Right atrium auricular region (tissue), 2 donors: ENCODE measurements around the gene OOSP2. TPM values are rescaled to one million over a fixed set of nuclear protein-coding genes. Genes with fewer than 3 reads are reported as not detected.

Source experiments
- DNase-seq: peaks from one replicate; pipeline ENCODE4 v3.0.0-alpha.2; 2019; ENCODE audit warnings: low spot score
- H3K27ac ChIP-seq, 2 donors: fragments of 200-600 bp; sonication (generic); 1 replicate in 1 of 2; 2 replicates in 1 of 2; pipeline ENCODE4 v1.5.1; 2016 to 2019
- H3K27me3 ChIP-seq, 2 donors: fragments of 200-600 bp; sonication (generic); one replicate each; pipeline versions ENCODE4 v1.5.1 to v1.6.0; 2017 to 2019
- H3K36me3 ChIP-seq: fragments of 200-600 bp; sonication (generic); one replicate; pipeline ENCODE4 v1.5.1; 2016
- H3K4me1 ChIP-seq, 2 donors: fragments of 200-600 bp; sonication (generic); one replicate each; pipeline versions ENCODE4 v1.5.1 to v1.6.0; 2017 to 2019
- H3K4me3 ChIP-seq, 2 donors: fragments of 200-600 bp; sonication (generic); 1 replicate in 1 of 2; 2 replicates in 1 of 2; pipeline ENCODE4 v1.5.1; 2017 to 2019; ENCODE audit warnings: mild to moderate bottlenecking in 1 of 2, moderate library complexity in 1 of 2
- H3K9me3 ChIP-seq, 2 donors: fragments of 200-600 bp; sonication (generic); one replicate each; pipeline ENCODE4 v1.5.1; 2019
- total RNA-seq, 2 donors: library from RNA; depleted of rRNA; stranded (reverse); fragments of >200 nt; gene quantifications; one replicate each; pipeline ENCODE4 v1.1.0, GENCODE V29; 2016
- TF ChIP-seq, protein P1 (sequence below), 2 donors: fragments of 200-600 bp; sonication (generic); IDR thresholded peaks; one replicate each; pipeline ENCODE4 v1.5.1; 2019; ENCODE audit warnings: antibody characterized with exemption in 2 of 2

The OOSP2 gene
- total RNA-seq, 2 donors from 2014 or later, result not detected

DNA sequence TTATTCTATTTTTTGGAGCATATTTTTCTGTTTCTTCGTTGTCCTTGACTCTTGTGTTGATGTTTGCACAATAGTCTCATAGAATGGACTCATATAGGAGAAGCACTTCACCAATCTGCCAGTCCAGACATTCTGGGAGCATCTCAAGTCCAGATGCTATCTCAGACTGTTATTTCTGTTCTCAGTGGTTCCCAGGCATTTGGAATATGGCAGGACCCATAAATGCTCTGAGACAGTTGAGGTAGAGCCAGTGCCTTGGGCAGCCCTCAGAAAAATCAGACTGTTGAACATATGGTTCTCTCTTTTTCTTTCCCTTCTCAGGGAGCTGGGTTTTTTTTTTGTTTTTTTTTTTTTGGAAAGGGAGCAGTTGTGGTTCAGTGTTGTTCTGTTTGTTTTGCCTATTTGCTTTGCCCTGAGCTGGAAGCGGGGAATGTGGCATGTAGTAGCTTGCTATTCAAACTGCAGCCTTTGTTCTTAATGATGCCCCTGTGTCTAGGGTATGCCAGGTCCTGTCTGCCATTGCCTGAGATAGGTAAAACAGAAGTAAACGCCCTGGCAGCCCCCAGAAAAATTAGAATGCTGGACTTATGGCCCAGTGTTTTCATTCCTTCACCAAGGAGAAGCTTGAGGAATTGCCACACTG lies 44.5 kb downstream of the OOSP2 start:
- Histone ChIP-seq H3K4me3 (no peak overlapping the region), H3K9me3 (no peaks in the 10 kb centered on the region), H3K4me1 (no peaks in the 10 kb centered on the region), H3K36me3 (no peaks in the 10 kb centered on the region), H3K27ac (no peak overlapping the region), H3K27me3 (no peaks in the 10 kb centered on the region)
- DNase-seq, result no peak
- TF ChIP-seq, protein P1, sequence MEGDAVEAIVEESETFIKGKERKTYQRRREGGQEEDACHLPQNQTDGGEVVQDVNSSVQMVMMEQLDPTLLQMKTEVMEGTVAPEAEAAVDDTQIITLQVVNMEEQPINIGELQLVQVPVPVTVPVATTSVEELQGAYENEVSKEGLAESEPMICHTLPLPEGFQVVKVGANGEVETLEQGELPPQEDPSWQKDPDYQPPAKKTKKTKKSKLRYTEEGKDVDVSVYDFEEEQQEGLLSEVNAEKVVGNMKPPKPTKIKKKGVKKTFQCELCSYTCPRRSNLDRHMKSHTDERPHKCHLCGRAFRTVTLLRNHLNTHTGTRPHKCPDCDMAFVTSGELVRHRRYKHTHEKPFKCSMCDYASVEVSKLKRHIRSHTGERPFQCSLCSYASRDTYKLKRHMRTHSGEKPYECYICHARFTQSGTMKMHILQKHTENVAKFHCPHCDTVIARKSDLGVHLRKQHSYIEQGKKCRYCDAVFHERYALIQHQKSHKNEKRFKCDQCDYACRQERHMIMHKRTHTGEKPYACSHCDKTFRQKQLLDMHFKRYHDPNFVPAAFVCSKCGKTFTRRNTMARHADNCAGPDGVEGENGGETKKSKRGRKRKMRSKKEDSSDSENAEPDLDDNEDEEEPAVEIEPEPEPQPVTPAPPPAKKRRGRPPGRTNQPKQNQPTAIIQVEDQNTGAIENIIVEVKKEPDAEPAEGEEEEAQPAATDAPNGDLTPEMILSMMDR (IDR thresholded peaks at IDR 0.05), result no peak

DNA sequence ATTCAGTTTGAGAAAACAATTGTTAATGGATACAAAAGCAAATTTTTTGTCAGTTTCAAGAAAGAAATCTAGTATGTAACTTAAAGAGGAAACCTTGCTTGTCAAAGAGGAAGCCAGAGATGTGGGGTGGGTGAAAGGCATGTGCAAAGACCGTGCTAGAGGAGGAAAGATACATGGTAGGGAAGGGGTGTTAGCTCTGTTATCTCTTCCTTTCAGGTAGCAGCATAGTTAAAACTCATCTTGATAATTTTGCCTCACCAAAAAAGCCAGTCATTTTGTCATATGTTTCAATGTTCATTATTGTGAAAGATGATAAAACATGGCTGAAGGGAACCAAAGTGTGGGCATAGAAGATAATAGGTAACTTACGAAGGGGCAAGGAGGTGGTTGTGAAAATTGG lies 45.7 kb downstream of the OOSP2 start:
- Histone ChIP-seq H3K9me3 (no peaks in the 10 kb centered on the region), H3K27ac (no peak overlapping the region), H3K4me1 (no peaks in the 10 kb centered on the region), H3K36me3 (no peaks in the 10 kb centered on the region), H3K4me3 (no peak overlapping the region), H3K27me3 (no peaks in the 10 kb centered on the region)
- DNase-seq, result no peak
- TF ChIP-seq, protein P1 (IDR thresholded peaks at IDR 0.05), result no peak

DNA sequence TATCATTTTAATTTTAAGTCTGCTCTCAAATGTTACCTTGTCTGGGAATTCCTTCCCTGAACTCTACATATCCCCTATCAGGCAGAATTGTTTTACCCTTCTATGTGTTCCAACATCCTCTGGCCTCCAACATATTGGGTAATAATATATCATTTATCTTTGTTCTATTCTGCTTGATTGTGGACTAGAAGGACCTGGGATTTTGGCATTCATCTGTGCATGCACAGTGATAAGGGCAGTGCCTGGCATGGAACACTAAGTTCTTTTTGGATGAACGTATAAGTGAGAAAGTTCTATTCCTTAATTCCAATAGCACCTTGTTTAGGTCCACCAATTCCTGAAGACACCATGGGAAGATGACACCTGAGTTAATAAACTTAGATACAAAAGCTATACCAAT lies 47.0 kb downstream of the OOSP2 start:
- Histone ChIP-seq H3K9me3 (no peaks in the 10 kb centered on the region), H3K4me1 (no peaks in the 10 kb centered on the region), H3K36me3 (no peaks in the 10 kb centered on the region), H3K27me3 (no peaks in the 10 kb centered on the region), H3K4me3 (no peak overlapping the region), H3K27ac (no peak overlapping the region)
- DNase-seq, result no peak
- TF ChIP-seq, protein P1 (IDR thresholded peaks at IDR 0.05), result no peak

DNA sequence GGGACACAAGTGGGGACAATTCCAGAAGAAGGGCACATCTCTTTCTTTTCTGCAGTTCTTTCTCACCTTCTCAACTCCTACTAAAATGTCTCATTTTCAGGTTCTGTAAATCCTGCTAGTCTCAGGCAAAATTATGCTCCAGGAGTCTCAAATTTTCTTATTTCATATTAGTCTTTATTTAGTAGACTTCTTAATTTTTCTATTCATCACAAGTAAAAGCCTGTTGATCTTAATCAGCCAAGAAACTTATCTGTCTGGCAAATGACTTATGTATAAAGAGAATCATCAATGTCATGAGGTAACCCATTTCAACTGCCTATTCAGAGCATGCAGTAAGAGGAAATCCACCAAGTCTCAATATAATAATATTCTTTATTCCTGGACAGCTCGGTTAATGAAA lies 48.2 kb downstream of the OOSP2 start, which contains the start of gene MS4A2:
MS4A2 (plus strand) TSS at position 301 of the 400 bp plus-strand sequence. CDS start 102 bp downstream, outside the sequence.
- Histone ChIP-seq H3K4me1 (no peaks in the 10 kb centered on the region), H3K27ac (no peak within 1 kb of the TSS), H3K4me3 (no peak within 1 kb of the TSS), H3K9me3 (no peaks in the 10 kb centered on the region), H3K27me3 (no peaks in the 10 kb centered on the region), H3K36me3 (no peaks in the 10 kb centered on the region)
- TF ChIP-seq, protein P1 (IDR thresholded peaks at IDR 0.05), result no peak
- DNase-seq, result no peak

DNA sequence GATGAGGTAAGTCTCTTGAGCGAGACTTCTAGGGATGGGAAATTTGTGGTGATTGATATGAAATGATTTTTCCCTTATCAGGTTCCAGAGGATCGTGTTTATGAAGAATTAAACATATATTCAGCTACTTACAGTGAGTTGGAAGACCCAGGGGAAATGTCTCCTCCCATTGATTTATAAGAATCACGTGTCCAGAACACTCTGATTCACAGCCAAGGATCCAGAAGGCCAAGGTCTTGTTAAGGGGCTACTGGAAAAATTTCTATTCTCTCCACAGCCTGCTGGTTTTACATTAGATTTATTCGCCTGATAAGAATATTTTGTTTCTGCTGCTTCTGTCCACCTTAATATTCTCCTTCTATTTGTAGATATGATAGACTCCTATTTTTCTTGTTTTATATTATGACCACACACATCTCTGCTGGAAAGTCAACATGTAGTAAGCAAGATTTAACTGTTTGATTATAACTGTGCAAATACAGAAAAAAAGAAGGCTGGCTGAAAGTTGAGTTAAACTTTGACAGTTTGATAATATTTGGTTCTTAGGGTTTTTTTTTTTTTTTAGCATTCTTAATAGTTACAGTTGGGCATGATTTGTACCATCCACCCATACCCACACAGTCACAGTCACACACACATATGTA lies 55.4 kb downstream of the OOSP2 start:
- no peaks in the 10 kb centered on the region for H3K27me3 ChIP-seq
- no peaks in the 10 kb centered on the region for H3K9me3 ChIP-seq
- no peak overlapping the region for H3K4me3 ChIP-seq
- no peak for DNase-seq
- no peak overlapping the region for H3K27ac ChIP-seq
- H3K36me3 ChIP-seq, result no peaks in the 10 kb centered on the region
- H3K4me1 ChIP-seq, result no peaks in the 10 kb centered on the region
- TF ChIP-seq, protein P1 (IDR thresholded peaks at IDR 0.05), result no peak
